Measurements from ENCODE around the gene HAGHL.
"Not testable (repeated sequence)": the region's sequence is repeated elsewhere in the genome, so short reads cannot be mapped to it uniquely, and the experiment has no call there.

The HAGHL gene

GRCh38 chr16:772959-773358 lies 46.1 kb downstream of the HAGHL start:
- no peak for DNase-seq (ENCODE audit: low read depth)

GRCh38 chr16:774086-775001 lies 47.4 kb downstream of the HAGHL start:
- no peak for DNase-seq (ENCODE audit: low read depth)

GRCh38 chr16:775236-775796 lies 48.4 kb downstream of the HAGHL start:
- DNase-seq (ENCODE audit: low read depth): no peak

- not testable (repeated sequence) for DNase-seq (ENCODE audit: low read depth)
Observed at GRCh38 chr16:776298-776697, 49.4 kb downstream of the HAGHL start.

GRCh38 chr16:776824-777223 lies 49.9 kb downstream of the HAGHL start:
- DNase-seq (ENCODE audit: low read depth): no peak

GRCh38 chr16:777826-778225 lies 50.9 kb downstream of the HAGHL start:
- DNase-seq (ENCODE audit: low read depth): no peak

GRCh38 chr16:778447-778846 lies 51.5 kb downstream of the HAGHL start:
- DNase-seq (ENCODE audit: low read depth): no peak

GRCh38 chr16:778909-779527 lies 52.1 kb downstream of the HAGHL start:
- DNase-seq (ENCODE audit: low read depth): no peak

All from non-pigmented ciliary epithelial cell (primary cell).